HepG2 (cell line): ENCODE measurements around the gene TEX19. TPM values are rescaled to one million over a fixed set of nuclear protein-coding genes. Genes with fewer than 3 reads are reported as not detected.

ENCODE experiments used
- BHLHE40 ChIP-seq: IDR thresholded peaks from 2 replicates; pipeline ENCODE4 v1.6.1; 2011; ENCODE audit warnings: low read length, improper control_type of control experiment
- CENPBD1 ChIP-seq: sonication (generic); formaldehyde crosslinking; IDR thresholded peaks from 2 replicates; pipeline ENCODE4 v1.8.0; 2022; ENCODE audit warnings: missing genetic modification reagents, low read depth, mild to moderate bottlenecking, borderline replicate concordance
- ESRRA ChIP-seq: sonication (generic); formaldehyde crosslinking; IDR thresholded peaks from 2 replicates; pipeline ENCODE4 v1.5.1; 2020; ENCODE audit warnings: mild to moderate bottlenecking, low read depth, missing genetic modification reagents
- GABPB1 ChIP-seq: IDR thresholded peaks from 2 replicates; pipeline ENCODE4 v1.6.1; 2016; ENCODE audit warnings: mild to moderate bottlenecking, missing genetic modification reagents, moderate library complexity, missing compliant biosample characterization
- GATAD2A ChIP-seq: IDR thresholded peaks from 2 replicates; pipeline ENCODE4 v1.6.1; 2016
- IRF9 ChIP-seq: sonication (generic); formaldehyde crosslinking; IDR thresholded peaks from 2 replicates; pipeline ENCODE4 v1.8.0; 2022; ENCODE audit warnings: missing genetic modification reagents, mild to moderate bottlenecking, borderline replicate concordance
- MEIS1 ChIP-seq: sonication (generic); formaldehyde crosslinking; IDR thresholded peaks from 2 replicates; pipeline ENCODE4 v1.9.0; 2021; ENCODE audit warnings: mild to moderate bottlenecking, missing genetic modification reagents, moderate library complexity, borderline replicate concordance
- PAX8 ChIP-seq: sonication (generic); formaldehyde crosslinking; IDR thresholded peaks from 2 replicates; pipeline ENCODE4 v1.8.0; 2022; ENCODE audit warnings: mild to moderate bottlenecking, missing genetic modification reagents, borderline replicate concordance
- POGK ChIP-seq: sonication (generic); formaldehyde crosslinking; conservative IDR thresholded peaks from 2 replicates; pipeline ENCODE4 v1.8.0; 2022; ENCODE audit warnings: mild to moderate bottlenecking, moderate library complexity, missing genetic modification reagents
- SPEN ChIP-seq: sonication (generic); formaldehyde crosslinking; IDR thresholded peaks from 2 replicates; pipeline ENCODE4 v1.5.1; 2020; ENCODE audit warnings: low read depth, mild to moderate bottlenecking, missing genetic modification reagents
- XRCC5 ChIP-seq: fragments of 200-400 bp; formaldehyde crosslinking; optimal IDR thresholded peaks from 2 replicates; pipeline ENCODE3; 2017; ENCODE audit warnings: mild to moderate bottlenecking, low read length
- ZBTB25 ChIP-seq: IDR thresholded peaks from 2 replicates; pipeline ENCODE4 v1.6.1; 2018; ENCODE audit warnings: missing genetic modification reagents
- ZFP90 ChIP-seq: sonication (generic); formaldehyde crosslinking; IDR thresholded peaks from 2 replicates; pipeline ENCODE4 v1.8.0; 2022; ENCODE audit warnings: missing genetic modification reagents, mild to moderate bottlenecking, inconsistent platforms, borderline replicate concordance
- ZFY ChIP-seq: sonication (generic); formaldehyde crosslinking; IDR thresholded peaks from 2 replicates; pipeline ENCODE4 v1.4.0; 2020; ENCODE audit warnings: missing genetic modification reagents
- ZNF205 ChIP-seq: IDR thresholded peaks from 2 replicates; pipeline ENCODE4 v1.6.1; 2018; ENCODE audit warnings: missing biosample characterization, missing genetic modification reagents
- ZNF331 ChIP-seq: sonication (generic); formaldehyde crosslinking; IDR thresholded peaks from 2 replicates; pipeline ENCODE4 v1.4.0; 2020; ENCODE audit warnings: missing genetic modification reagents
- ZNF512B ChIP-seq: sonication (generic); formaldehyde crosslinking; IDR thresholded peaks from 2 replicates; pipeline ENCODE4 v1.5.1; 2020; ENCODE audit warnings: missing genetic modification reagents, mild to moderate bottlenecking, borderline replicate concordance
- ZNF552 ChIP-seq: sonication (generic); formaldehyde crosslinking; IDR thresholded peaks from 2 replicates; pipeline ENCODE4 v1.9.0; 2022; ENCODE audit warnings: missing genetic modification reagents, mild to moderate bottlenecking, borderline replicate concordance
- ZNF556 ChIP-seq: sonication (generic); formaldehyde crosslinking; IDR thresholded peaks from 2 replicates; pipeline ENCODE4 v1.4.0; 2020; ENCODE audit warnings: mild to moderate bottlenecking, missing genetic modification reagents, borderline replicate concordance
- ZNF761 ChIP-seq: sonication (generic); formaldehyde crosslinking; conservative IDR thresholded peaks from 2 replicates; pipeline ENCODE4 v1.4.0; 2020; ENCODE audit warnings: mild to moderate bottlenecking, missing genetic modification reagents
- ZNF788 ChIP-seq: sonication (generic); formaldehyde crosslinking; IDR thresholded peaks from 2 replicates; pipeline ENCODE4 v1.5.0; 2020; ENCODE audit warnings: mild to moderate bottlenecking, missing genetic modification reagents, borderline replicate concordance
- polyA plus RNA-seq, 8 experiments: library from polyadenylated mRNA; depleted of rRNA in 3 of 8; stranded (reverse) in 7 of 8; unstranded in 1 of 8; fragments of >200 nt; fragmentation: Illumina TruSeq in 4 of 8; extraction: Trizol in 4 of 8; gene quantifications; 2 replicates each; pipeline versions ENCODE4 v1.2.1 to v1.2.3, GENCODE V29; 2011 to 2016; ENCODE audit warnings: low read depth in 4 of 8, missing spikeins in 1 of 8, mixed read lengths in 1 of 8; ENCODE audit not compliant: insufficient read depth in 1 of 8
- total RNA-seq, 5 experiments: library from RNA; depleted of rRNA; stranded (reverse); fragments of >200 nt; fragmentation: Illumina TruSeq; extraction: Trizol; gene quantifications; 2 replicates each; pipeline ENCODE4 v1.2.3, GENCODE V29; 2016; ENCODE audit warnings: low read depth in 1 of 5

Gene TEX19
- total and polyA plus RNA-seq, 2 of the 13 experiments (the other 11 are each of a cell fraction or from before 2014, with no cell fraction given): 1.3 to 6.0 TPM

- TF ChIP-seq ZNF512B (CRISPR knock-in tag) (peak; percentile 98; the same call in 1 of the 2 replicates), ZNF331 (peak; percentile 48; the same call in 1 of the 2 replicates), ZNF788 (CRISPR knock-in tag) (no peak; the same call in 1 of the 2 replicates), GABPB1 (peak; percentile 17; the same call in 1 of the 2 replicates), SPEN (CRISPR knock-in tag) (peak; percentile 34; the same call in 1 of the 2 replicates), ZFP90 (no peak), ZNF556 (CRISPR knock-in tag) (peak; percentile 60; the same call in 1 of the 2 replicates), ZNF761 (CRISPR knock-in tag) (no peak), ZNF552 (CRISPR knock-in tag) (no peak), XRCC5 (peak; percentile 12), ZBTB25 (CRISPR knock-in tag) (no peak), MEIS1 (CRISPR knock-in tag) (no peak), BHLHE40 (peak; percentile 51), PAX8 (CRISPR knock-in tag) (no peak), ZNF205 (CRISPR knock-in tag) (0 out of 2 replicates have a peak, but pooled peaks have one; percentile 22), POGK (peak; percentile 93), ESRRA (CRISPR knock-in tag) (peak; percentile 61; the same call in 1 of the 2 replicates), GATAD2A (peak; percentile 73), IRF9 (CRISPR knock-in tag) (0 out of 2 replicates have a peak, but pooled peaks have one; percentile 24), CENPBD1 (CRISPR knock-in tag) (no peak), ZFY (0 out of 2 replicates have a peak, but pooled peaks have one; percentile 18)
These were observed 49.1 kb upstream of the TEX19 start (continued) for GRCh38 chr17:82309656-82310570.
